HuH-7 (cell line): Measurements from ENCODE around the gene RASGEF1C.
A peak's percentile ranks its signal among the peaks of the same experiment; 100 is the strongest.

ENCODE experiments used
- DNase-seq: peaks from one replicate; pipeline ENCODE4 v3.0.0; 2011; ENCODE audit warnings: low spot score

RASGEF1C gene

GRCh38 chr5:180081481-180081880 is 127.5 kb downstream of the RASGEF1C start:
- no peak for DNase-seq

GRCh38 chr5:180080486-180081280 is 128.3 kb downstream of the RASGEF1C start:
- DNase-seq, result no peak

- no peak for DNase-seq
Measured at GRCh38 chr5:180079702-180080466, 129.1 kb downstream of the RASGEF1C start.

DNA sequence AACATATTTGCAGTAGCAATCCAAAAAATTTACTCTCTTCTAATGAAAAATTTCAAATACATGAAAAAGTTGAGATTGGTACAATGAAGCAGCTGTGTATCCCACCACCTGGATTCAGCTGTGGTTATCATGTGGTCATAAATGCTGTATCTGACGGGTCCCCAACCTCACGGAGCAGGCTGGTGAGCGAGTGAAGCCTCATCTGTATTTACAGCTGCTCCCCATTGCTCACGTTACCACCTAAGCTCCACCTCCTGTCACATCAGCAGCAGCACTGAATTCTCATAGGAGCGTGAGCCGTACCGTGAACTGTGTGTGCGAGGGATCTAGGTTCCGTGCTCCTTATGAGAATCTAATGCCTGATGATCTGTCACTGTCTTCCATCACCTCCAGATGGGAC is 130.7 kb downstream of the RASGEF1C start:
- no peak for DNase-seq

DNA sequence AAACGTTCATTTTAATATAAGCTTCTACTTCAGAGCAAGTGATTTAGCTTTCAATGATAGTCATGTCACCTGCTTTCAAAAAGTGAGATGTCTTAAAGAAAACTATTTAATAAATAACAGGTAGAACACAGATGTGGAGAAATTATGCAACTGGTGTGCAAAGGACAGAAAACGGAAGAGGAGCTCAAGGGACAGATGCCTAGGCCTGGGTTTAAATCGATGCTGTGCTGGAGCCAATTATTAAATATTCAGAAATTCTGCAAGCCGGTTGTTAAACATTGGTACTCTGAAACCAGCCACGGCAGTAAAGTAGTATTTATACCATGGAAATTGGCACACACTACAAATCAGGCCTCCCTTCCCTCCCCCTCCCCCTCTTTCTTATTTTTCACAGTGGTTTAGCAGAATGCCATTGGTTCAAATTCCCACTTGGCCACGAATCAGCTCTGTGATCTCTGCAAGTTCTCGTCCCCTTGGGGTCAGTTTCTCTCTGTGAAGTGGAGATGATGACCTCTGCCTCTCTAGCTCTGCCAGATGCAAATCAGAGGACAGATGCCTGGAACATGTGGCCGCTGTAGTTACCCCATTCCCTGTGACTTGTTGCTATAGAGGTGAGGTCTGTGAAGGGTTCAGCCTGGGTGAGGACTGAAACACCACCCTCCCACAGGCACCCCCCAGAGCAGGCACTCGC is 131.3 kb downstream of the RASGEF1C start:
- no peak for DNase-seq

DNA sequence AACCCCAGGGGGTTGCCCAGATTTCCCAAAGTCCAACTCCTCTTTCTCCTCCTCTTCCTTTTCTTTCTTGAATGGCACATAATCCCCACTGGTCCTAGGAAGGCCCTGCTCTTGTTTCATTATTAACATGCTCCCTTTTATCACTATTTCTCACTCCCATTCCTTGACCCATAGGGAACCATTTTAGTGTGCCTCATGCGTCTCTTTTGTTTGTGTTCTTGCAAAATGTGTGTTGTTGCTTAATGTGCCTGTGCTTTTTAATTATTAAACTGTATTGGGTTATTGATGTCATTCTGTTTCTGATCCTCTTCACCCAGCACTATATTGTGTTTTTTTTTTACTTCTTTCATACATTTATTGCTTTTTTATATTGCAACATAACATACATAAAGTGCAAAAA is 133.3 kb downstream of the RASGEF1C start:
- no peak for DNase-seq

DNA sequence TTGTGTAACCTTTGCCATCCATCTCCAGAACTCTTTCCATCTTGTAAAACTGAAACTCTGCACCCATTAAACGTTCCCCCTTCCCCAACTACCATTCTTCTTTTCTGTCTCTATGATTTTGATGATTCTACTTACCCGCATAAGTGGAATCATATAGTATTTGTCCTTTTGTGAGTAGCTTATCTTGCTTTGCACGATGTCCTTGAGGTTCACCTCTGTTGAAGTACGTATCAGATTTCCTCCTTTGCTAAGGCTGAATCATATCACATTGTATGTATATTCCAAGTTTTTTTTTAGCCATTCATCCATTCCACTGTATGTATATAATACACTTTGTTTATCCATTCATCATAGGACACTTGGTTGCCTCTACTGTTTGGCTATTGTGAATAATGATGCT is 134.5 kb downstream of the RASGEF1C start:
- no peak for DNase-seq

DNA sequence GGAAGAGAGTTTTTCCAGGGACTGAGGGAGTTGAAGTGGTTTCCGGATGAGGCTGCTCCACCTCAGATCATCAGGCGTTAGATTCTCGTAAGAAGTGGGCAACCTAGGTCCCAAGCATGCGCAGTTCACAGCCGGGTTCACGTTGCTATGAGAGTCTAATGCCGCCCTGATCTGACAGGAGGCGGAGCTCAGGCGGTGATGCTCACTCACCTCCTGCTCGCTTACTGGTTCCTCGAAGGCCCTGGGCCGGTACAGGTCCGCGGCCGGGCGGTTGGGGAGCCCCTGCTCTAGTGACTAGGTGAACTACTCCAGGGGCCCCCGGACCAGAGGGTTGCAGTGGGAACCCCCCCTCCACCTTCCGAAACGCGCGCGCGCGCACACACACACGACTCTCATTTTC is 136.5 kb downstream of the RASGEF1C start:
- DNase-seq, result no peak

DNA sequence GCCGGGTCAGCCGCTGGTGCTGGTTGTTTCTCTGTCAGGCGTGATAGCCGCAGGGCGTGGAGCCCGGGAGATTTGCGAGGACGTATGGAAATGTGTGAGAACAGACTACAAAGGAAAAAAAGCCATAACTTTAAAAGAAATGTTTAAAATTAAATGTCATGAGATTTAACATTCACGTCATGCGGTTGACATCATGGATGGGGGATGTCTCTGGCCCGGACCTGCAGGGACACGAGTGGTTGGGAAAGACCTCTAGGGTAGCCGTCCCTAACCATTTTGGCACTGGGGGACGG is 136.8 kb downstream of the RASGEF1C start:
- no peak for DNase-seq

GRCh38 chr5:180071531-180072255 is 137.3 kb downstream of the RASGEF1C start, which contains the start of gene RNF130:
RNF130 (minus strand) TSS chr5:180071759; CDS start chr5:180071702, 57 bp downstream.
- DNase-seq, result peak; percentile 91

GRCh38 chr5:180070756-180071530 is 138.1 kb downstream of the RASGEF1C start:
- peak; percentile 49 for DNase-seq

DNA sequence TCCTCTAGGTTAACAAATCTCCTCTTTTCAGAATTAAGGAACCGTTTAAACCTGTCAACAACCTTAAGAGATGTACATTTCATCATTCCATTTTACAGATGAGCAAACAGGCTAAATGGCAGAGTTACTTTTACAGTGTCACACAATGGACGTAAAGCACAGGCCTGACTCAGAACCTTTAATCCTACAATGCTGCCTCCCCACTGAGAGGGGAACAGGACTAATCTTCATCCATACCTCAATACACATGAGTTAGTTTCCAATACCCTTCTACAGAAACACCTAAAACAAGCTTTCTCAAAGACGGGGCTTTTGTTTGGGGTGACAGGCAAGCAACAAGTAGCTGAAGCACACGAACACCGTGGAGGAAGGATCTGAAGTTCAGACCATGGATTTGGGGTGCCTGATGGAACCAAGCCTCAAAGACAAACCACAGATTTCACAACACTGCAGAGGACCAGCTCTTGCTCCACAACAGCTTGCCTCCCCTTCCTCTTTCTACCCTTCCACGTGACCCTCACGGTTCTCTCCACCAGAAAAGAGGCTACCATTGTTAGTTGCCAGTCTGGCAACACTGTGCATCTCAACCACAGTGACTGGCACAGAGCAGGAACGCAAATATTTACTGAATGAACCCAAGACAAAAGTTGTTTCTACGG is 139.3 kb downstream of the RASGEF1C start:
- no peak for DNase-seq

DNA sequence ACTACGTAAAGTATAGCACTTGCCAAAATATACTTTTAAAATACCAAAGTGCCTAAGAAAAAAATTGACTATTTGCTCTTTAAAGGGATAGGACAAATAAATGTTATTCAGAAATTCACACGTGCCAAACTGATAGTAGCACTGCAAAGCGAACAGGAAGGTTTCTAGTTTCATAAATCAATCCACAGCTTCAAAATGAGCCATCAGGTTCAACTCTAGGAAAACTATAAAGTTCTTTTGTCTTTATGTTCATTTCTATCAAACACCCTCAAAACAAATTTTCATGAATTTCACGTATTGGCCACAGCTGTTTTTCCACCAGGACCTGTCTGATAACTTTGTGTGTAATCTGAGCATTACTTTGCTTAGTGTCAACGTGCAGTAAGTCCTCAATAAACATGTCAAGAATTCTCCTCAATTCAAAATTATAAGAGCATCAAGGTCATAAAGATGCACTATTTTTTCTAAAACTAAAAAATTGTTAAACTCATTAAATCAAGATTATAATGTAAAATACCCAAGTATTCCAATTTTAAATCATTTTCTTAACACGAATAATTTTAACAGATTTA is 140.4 kb downstream of the RASGEF1C start:
- no peak for DNase-seq

DNA sequence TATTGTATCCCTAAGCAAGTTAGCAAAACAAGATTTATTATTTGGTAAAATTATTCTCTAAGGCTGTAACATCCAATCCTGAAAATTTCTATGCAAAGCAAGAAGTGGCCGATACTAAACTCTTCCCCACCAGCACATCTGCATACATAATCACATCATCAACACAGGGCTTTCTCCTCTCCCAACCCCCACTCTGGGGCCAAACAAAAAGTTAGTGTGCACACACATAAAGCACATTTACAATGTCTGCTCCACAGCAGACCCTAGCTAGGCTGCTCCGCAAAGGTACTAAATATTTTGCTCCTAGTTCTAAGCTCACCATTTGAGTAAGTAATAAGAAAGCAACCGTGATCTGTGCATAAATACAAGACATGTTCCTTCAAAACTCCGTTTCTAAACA is 141.0 kb downstream of the RASGEF1C start:
- DNase-seq, result no peak

GRCh38 chr5:180060192-180060591 is 148.8 kb downstream of the RASGEF1C start:
- no peak for DNase-seq

DNA sequence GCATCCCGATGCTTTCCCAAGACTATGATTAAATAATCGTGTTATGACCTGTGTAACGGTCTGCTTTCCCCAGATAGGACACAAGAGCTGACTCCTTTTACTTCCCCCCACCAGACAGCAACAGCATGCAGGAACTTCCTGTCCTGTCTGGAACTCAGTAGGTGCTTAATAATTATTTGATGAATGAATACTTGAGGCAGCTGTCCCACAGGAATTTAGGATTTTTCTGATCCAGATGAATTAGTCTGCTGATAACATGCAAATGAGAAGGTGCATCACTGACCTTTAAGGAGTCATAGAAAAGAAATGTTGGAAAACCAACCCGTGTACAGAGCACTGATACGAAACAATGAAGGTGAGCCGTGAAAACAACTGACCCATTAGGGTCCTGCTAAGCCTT is 149.7 kb downstream of the RASGEF1C start:
- DNase-seq, result no peak

- DNase-seq, result no peak
Measured at GRCh38 chr5:180056153-180056552, 152.9 kb downstream of the RASGEF1C start.

- no peak for DNase-seq
Measured at GRCh38 chr5:180054226-180054625, 154.8 kb downstream of the RASGEF1C start.

GRCh38 chr5:180053061-180053602 is 155.9 kb downstream of the RASGEF1C start:
- no peak for DNase-seq

DNA sequence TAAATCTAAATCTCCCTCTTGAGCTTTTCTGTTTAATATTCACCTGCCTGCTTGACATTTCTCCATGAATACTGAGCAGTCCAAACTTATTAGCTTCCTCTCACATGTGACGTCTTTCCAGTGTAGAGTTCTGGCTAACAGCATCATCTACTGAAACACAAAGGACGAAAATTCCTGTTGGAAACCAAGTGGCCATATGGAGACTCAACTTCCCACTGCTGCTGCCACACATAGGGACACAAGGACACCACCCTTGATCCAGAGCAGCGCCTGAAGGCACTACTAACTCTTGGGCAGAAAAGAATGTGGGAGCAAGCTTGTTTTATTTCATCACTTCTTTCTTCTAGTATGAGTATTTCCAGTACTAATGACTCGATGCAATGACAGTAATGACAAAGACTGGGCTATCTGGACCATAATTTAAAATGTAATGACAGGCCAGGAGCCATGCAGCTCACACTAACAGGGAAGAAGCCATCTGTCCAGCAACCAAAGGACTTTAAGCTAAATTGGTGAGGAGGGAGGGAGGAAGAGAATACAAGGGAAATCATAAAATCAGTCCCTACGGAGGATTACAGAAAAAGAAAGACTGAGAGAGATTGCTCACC is 156.7 kb downstream of the RASGEF1C start:
- DNase-seq, result no peak
